Panc1 (cell line): Measurements from ENCODE around the gene STOML2.

Experiments
- CTCF ChIP-seq: fragments of 450-650 bp; IDR thresholded peaks from 2 replicates; pipeline ENCODE4 v1.5.1; 2017; ENCODE audit warnings: mild to moderate bottlenecking
- POLR2AphosphoS5 ChIP-seq: IDR thresholded peaks from 2 replicates; pipeline ENCODE4 v1.6.1; 2012; ENCODE audit warnings: mild to moderate bottlenecking, low read depth, low read length, moderate library complexity

GRCh38 chr9:35108946-35109575 lies 6.1 kb upstream of the STOML2 start:
- no peak for TF ChIP-seq CTCF
- no peak for TF ChIP-seq POLR2AphosphoS5
